DOHH2 (cell line): ENCODE results near the gene DGCR2.

ENCODE experiments used
- CTCF ChIP-seq: fragments of 200-600 bp; sonication (generic); IDR thresholded peaks from one replicate; pipeline ENCODE4 v1.5.1; 2014; ENCODE audit warnings: antibody characterized with exemption, mild to moderate bottlenecking, low read depth, low read length; ENCODE audit not compliant: poor library complexity, severe bottlenecking
- EZH2phosphoT487 ChIP-seq: fragments of 200-600 bp; sonication (generic); IDR thresholded peaks from 2 replicates; pipeline ENCODE4 v1.6.1; 2017; ENCODE audit warnings: borderline replicate concordance, mild to moderate bottlenecking, antibody characterized with exemption, low read length, moderate library complexity, mixed read lengths

- TF ChIP-seq CTCF (no peak), EZH2phosphoT487 (no peak)
Measured at GRCh38 chr22:19110646-19111045, 11.6 kb downstream of the DGCR2 start.
